ENCODE results near the gene RPTN. TPM values are rescaled to one million over a fixed set of nuclear protein-coding genes. Genes with fewer than 3 reads are reported as not detected.

Gene RPTN
- total RNA-seq, 1 experiment from 2014 or later: not detected

GRCh38 chr1:152167835-152168534, 9.0 kb upstream of the RPTN start:
- Histone ChIP-seq H2BK120ac (ENCODE audit: low read depth, low read length, poor library complexity, severe bottlenecking) (no peak overlapping the region), H3K79me2 (ENCODE audit: insufficient read depth, low read length) (no peaks in the 10 kb centered on the region), H3K27me3 (ENCODE audit: insufficient read depth, low read length) (no peaks in the 10 kb centered on the region), H2AFZ (ENCODE audit: low read length) (no peak overlapping the region), H3K27ac (ENCODE audit: insufficient read length, low read depth, low read length) (no peak overlapping the region), H4K5ac (ENCODE audit: insufficient read length, low read depth, low read length) (no peak overlapping the region), H3K4ac (ENCODE audit: low read depth, low read length) (no peak overlapping the region), H3K9me3 (ENCODE audit: control insufficient read depth, low read depth, low read length) (peaks cover 85% of the 10 kb centered on the region), H4K8ac (replicated peaks; ENCODE audit: insufficient read length, low read depth, low read length) (no peak overlapping the region), H3K4me2 (ENCODE audit: insufficient read depth, insufficient read length, low read length) (no peak overlapping the region), H3K23me2 (ENCODE audit: insufficient read length, low read depth, low read length, poor library complexity, severe bottlenecking) (no peaks in the 10 kb centered on the region), H2BK20ac (ENCODE audit: low read depth, low read length, poor library complexity, severe bottlenecking) (no peak overlapping the region), H3K4me1 (ENCODE audit: insufficient read depth, low read length) (no peaks in the 10 kb centered on the region), H4K20me1 (ENCODE audit: control insufficient read depth, insufficient read depth, insufficient read length) (no peaks in the 10 kb centered on the region), H4K91ac (ENCODE audit: insufficient read length, low read depth, low read length) (no peak overlapping the region), H2AK5ac (ENCODE audit: insufficient read length, low read length) (no peak overlapping the region), H3K14ac (ENCODE audit: insufficient read depth, low read length) (no peak overlapping the region), H3K18ac (ENCODE audit: insufficient read length, low read depth, low read length) (no peak overlapping the region), H3T11ph (ENCODE audit: low read length) (no peak overlapping the region), H3K9ac (ENCODE audit: extremely low read depth, insufficient read length, low read length) (no peak overlapping the region), H2BK15ac (ENCODE audit: low read depth, low read length) (no peak overlapping the region), H3K56ac (ENCODE audit: insufficient read length, low read depth, low read length) (no peak overlapping the region), H3K23ac (ENCODE audit: insufficient read length, low read depth, low read length) (no peak overlapping the region), H3K79me1 (ENCODE audit: insufficient read depth, low read depth, low read length, poor library complexity, severe bottlenecking) (no peaks in the 10 kb centered on the region), H2BK5ac (ENCODE audit: insufficient read length, low read length) (no peak overlapping the region), H2BK12ac (ENCODE audit: insufficient read length, low read depth, low read length) (no peak overlapping the region)
- H3K36me3 Mint-ChIP-seq (ENCODE audit: insufficient read depth in 1 of 3, low read depth in 3 of 3): peaks cover 0 to 31% (median 3%) of the 10 kb centered on the region in 3 experiments; a peak in 4 of 7 replicates
- no peaks in the 10 kb centered on the region for H3K4me1 Mint-ChIP-seq
- no peak for DNase-seq
- no CpG with 5 or more reads among the region's 3 CpGs for WGBS (ENCODE audit: extremely low coverage, insufficient read length, low lambda C conversion rate)
- H3K9me3 Mint-ChIP-seq: peaks cover 82 to 94% of the 10 kb centered on the region in 2 experiments
- H3K27me3 Mint-ChIP-seq (ENCODE audit: low read depth): no peaks in the 10 kb centered on the region; the same call in 1 of the 2 replicates
- TF ChIP-seq CTCF (conservative IDR thresholded peaks at IDR 0.05): no peak
- no peak overlapping the region for H3K27ac Mint-ChIP-seq
- no peak overlapping the region for H3K4me3 Mint-ChIP-seq

Data from H9 (cell line).